ENCODE measurements around the gene FRMD4B. TPM values are rescaled to one million over a fixed set of nuclear protein-coding genes. Genes with fewer than 3 reads are reported as not detected.
"Not testable (repeated sequence)": the region's sequence is repeated elsewhere in the genome, so short reads cannot be mapped to it uniquely, and the experiment has no call there.

Gene FRMD4B
- total RNA-seq, 1 donor from 2014 or later, result 102 TPM

DNA sequence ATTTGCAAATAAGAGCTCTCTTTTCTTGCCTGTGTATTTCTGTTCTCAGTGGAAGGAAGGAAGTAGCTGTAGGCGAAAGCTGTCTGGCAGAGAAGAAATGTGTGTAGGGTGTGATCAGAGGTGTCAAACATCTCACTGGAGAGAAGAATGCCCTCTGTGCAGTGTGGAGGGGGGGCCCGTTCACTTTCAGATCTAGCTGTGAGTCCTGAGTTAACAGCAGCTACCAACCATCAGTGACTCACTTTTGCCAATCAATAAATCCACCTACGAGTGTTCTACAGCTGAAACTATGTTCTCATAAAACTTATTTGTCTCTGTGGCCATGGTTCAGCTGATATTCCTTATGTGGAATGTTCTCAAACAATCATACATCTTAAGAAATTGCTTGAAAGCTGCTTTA is 103.7 kb downstream of the FRMD4B start:
- Mint-ChIP-seq H3K9me3 (ENCODE audit: unreplicated experiment) (no peaks in the 10 kb centered on the region), H3K4me1 (ENCODE audit: unreplicated experiment) (peaks cover 6% of the 10 kb centered on the region), H3K36me3 (ENCODE audit: low read depth, unreplicated experiment) (peaks cover 10% of the 10 kb centered on the region), H3K27me3 (ENCODE audit: unreplicated experiment) (peaks cover 3% of the 10 kb centered on the region), H3K4me3 (ENCODE audit: unreplicated experiment) (no peak overlapping the region), H3K27ac (ENCODE audit: unreplicated experiment) (no peak overlapping the region)
- TF ChIP-seq, protein P1, sequence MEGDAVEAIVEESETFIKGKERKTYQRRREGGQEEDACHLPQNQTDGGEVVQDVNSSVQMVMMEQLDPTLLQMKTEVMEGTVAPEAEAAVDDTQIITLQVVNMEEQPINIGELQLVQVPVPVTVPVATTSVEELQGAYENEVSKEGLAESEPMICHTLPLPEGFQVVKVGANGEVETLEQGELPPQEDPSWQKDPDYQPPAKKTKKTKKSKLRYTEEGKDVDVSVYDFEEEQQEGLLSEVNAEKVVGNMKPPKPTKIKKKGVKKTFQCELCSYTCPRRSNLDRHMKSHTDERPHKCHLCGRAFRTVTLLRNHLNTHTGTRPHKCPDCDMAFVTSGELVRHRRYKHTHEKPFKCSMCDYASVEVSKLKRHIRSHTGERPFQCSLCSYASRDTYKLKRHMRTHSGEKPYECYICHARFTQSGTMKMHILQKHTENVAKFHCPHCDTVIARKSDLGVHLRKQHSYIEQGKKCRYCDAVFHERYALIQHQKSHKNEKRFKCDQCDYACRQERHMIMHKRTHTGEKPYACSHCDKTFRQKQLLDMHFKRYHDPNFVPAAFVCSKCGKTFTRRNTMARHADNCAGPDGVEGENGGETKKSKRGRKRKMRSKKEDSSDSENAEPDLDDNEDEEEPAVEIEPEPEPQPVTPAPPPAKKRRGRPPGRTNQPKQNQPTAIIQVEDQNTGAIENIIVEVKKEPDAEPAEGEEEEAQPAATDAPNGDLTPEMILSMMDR (IDR thresholded peaks at IDR 0.05; ENCODE audit: unreplicated experiment), result no peak
- no peak for DNase-seq (ENCODE audit: low spot score)

DNA sequence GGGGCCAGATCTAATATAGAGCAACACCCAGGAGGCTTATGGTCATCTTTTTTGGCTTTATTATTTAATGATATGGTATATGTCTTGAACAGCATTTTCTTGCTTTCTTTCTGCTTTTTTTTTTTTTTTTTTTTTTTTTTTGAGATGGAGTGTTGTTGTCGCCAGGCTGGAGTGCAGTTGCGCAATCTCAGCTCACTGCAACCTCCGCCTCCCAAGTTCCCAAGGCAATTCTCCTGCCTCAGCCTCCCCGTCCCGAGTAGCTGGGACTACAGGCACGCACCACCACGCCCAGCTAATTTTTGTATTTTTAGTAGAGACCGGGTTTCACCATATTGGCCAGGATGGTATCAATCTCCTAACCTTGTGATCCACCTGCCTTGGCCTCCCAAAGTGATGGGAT is 108.5 kb downstream of the FRMD4B start:
- not testable (repeated sequence) for H3K4me3 Mint-ChIP-seq (ENCODE audit: unreplicated experiment); DNase-seq (ENCODE audit: low spot score); H3K27me3 Mint-ChIP-seq (ENCODE audit: unreplicated experiment); H3K9me3 Mint-ChIP-seq (ENCODE audit: unreplicated experiment); H3K27ac Mint-ChIP-seq (ENCODE audit: unreplicated experiment); H3K36me3 Mint-ChIP-seq (ENCODE audit: low read depth, unreplicated experiment)
- H3K4me1 Mint-ChIP-seq (ENCODE audit: unreplicated experiment), result peaks cover 13% of the 10 kb centered on the region

DNA sequence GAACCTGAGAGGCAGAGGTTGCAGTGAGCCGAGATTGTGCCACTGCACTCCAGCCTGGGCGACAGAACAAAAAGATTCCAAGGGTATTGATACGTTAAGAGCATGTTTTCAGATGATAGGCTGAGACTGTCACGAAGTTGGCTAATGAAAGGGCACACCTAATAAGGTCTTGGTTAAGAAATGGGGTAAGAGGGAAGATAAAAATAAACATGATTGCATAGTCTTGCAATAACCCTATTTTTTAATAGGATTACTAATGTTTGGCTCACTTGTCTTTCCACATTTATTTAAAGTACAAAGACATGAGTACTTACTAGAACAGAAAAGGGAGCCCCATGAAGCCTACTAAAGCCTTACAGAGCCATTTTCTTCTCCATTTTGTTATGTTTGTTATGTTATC is 109.0 kb downstream of the FRMD4B start:
- TF ChIP-seq, protein P1 (IDR thresholded peaks at IDR 0.05; ENCODE audit: unreplicated experiment), result no peak
- H3K9me3 Mint-ChIP-seq (ENCODE audit: unreplicated experiment), result no peaks in the 10 kb centered on the region
- no peaks in the 10 kb centered on the region for H3K27me3 Mint-ChIP-seq (ENCODE audit: unreplicated experiment)
- DNase-seq (ENCODE audit: low spot score), result no peak
- H3K36me3 Mint-ChIP-seq (ENCODE audit: low read depth, unreplicated experiment), result peaks cover 4% of the 10 kb centered on the region
- H3K4me3 Mint-ChIP-seq (ENCODE audit: unreplicated experiment), result no peak overlapping the region
- H3K27ac Mint-ChIP-seq (ENCODE audit: unreplicated experiment), result no peak overlapping the region
- peaks cover 9% of the 10 kb centered on the region for H3K4me1 Mint-ChIP-seq (ENCODE audit: unreplicated experiment)

DNA sequence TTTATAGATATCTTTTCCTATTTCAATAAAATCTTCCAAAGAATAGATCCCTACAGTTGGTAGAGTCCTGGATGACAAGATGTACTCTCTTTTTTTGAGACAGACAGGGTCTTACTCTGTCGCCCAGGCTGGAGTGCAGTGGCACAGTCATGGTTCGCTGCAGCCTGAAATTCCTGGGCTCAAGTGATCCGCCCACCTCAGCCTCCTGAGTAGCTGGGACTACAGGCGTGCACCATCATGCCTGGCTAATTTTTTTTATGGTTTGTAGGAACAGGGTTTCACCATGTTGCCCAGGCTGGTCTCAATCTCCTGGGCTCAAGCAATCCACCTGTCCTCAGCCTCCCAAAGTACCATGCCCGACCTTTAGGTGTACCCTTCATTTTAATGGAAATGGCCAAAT is 109.7 kb downstream of the FRMD4B start:
- H3K27me3 Mint-ChIP-seq (ENCODE audit: unreplicated experiment); H3K4me3 Mint-ChIP-seq (ENCODE audit: unreplicated experiment): not testable (repeated sequence)

DNA sequence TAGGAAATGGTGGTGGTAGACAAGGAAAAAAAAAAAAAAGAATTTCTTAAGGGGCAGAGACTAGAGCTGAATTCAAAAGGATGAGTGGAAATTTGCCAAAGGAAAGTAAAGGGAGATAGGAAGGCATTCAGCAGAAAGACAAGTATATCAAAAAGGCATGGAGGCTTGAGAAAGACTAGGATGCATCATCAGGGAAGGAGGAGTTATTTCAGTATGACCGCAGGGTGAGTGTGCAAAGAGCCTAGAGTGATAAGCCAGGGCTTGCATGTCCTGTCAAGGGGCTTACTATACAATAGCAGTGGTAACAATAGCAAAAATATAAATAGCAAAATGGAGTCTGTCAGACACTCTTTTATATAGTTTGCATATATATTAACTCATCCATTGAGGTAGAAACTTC is 112.0 kb downstream of the FRMD4B start:
- H3K27ac Mint-ChIP-seq (ENCODE audit: unreplicated experiment), result no peak overlapping the region
- DNase-seq (ENCODE audit: low spot score), result no peak
- H3K36me3 Mint-ChIP-seq (ENCODE audit: low read depth, unreplicated experiment), result peaks cover 3% of the 10 kb centered on the region
- no peak overlapping the region for H3K4me3 Mint-ChIP-seq (ENCODE audit: unreplicated experiment)
- peaks cover 7% of the 10 kb centered on the region for H3K4me1 Mint-ChIP-seq (ENCODE audit: unreplicated experiment)
- peaks cover 2% of the 10 kb centered on the region for H3K27me3 Mint-ChIP-seq (ENCODE audit: unreplicated experiment)
- TF ChIP-seq, protein P1 (IDR thresholded peaks at IDR 0.05; ENCODE audit: unreplicated experiment), result no peak
- H3K9me3 Mint-ChIP-seq (ENCODE audit: unreplicated experiment), result no peaks in the 10 kb centered on the region

More for the DNA sequence above, 109.7 kb downstream of the FRMD4B start:
- not testable (repeated sequence) for H3K4me1 Mint-ChIP-seq (ENCODE audit: unreplicated experiment); H3K36me3 Mint-ChIP-seq (ENCODE audit: low read depth, unreplicated experiment); H3K27ac Mint-ChIP-seq (ENCODE audit: unreplicated experiment); DNase-seq (ENCODE audit: low spot score); H3K9me3 Mint-ChIP-seq (ENCODE audit: unreplicated experiment)

DNA sequence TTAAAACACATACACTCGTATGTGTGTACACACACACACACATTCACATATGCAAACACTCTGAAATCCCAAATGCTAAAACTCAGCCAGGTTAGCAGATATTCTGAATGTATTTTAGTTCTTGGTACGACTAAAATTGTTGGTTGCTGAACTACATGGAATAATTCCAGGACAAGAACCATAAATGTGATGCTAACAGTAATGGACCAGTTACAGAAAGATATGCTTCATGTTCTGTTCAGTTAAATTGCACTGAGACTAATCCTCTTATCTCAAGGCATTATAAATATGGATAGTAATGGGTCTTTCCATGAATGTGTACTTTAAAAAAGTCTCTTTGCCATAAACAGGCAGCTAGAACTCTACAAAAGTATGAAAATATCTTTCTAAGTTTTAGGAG is 113.3 kb downstream of the FRMD4B start:
- no peak for DNase-seq (ENCODE audit: low spot score)
- no peaks in the 10 kb centered on the region for H3K36me3 Mint-ChIP-seq (ENCODE audit: low read depth, unreplicated experiment)
- peaks cover 2% of the 10 kb centered on the region for H3K27me3 Mint-ChIP-seq (ENCODE audit: unreplicated experiment)
- H3K4me3 Mint-ChIP-seq (ENCODE audit: unreplicated experiment), result no peak overlapping the region
- no peak overlapping the region for H3K27ac Mint-ChIP-seq (ENCODE audit: unreplicated experiment)
- H3K9me3 Mint-ChIP-seq (ENCODE audit: unreplicated experiment), result no peaks in the 10 kb centered on the region
- H3K4me1 Mint-ChIP-seq (ENCODE audit: unreplicated experiment), result peaks cover 7% of the 10 kb centered on the region
- TF ChIP-seq, protein P1 (IDR thresholded peaks at IDR 0.05; ENCODE audit: unreplicated experiment), result no peak

Measured in endothelial cell (in vitro differentiated cells).